ENCODE results near the gene HHIPL1. TPM values are rescaled to one million over a fixed set of nuclear protein-coding genes. Genes with fewer than 3 reads are reported as not detected.

HHIPL1 gene
- total RNA-seq, 1 experiment from 2014 or later: 0.03 TPM

- in situ Hi-C loops (cut with HindIII; ENCODE audit: low pct_unique_long_range_greater_than_20kb, low sequenced_read_pairs): loop anchor here (10.0 kb wide), 1 partner anchor 148 kb away; no protein-coding TSS in a partner anchor
- no peak for DNase-seq (ENCODE audit: low read depth, low spot score)
Observed at GRCh38 chr14:99727096-99727870, 82.4 kb downstream of the HHIPL1 start.

DNA sequence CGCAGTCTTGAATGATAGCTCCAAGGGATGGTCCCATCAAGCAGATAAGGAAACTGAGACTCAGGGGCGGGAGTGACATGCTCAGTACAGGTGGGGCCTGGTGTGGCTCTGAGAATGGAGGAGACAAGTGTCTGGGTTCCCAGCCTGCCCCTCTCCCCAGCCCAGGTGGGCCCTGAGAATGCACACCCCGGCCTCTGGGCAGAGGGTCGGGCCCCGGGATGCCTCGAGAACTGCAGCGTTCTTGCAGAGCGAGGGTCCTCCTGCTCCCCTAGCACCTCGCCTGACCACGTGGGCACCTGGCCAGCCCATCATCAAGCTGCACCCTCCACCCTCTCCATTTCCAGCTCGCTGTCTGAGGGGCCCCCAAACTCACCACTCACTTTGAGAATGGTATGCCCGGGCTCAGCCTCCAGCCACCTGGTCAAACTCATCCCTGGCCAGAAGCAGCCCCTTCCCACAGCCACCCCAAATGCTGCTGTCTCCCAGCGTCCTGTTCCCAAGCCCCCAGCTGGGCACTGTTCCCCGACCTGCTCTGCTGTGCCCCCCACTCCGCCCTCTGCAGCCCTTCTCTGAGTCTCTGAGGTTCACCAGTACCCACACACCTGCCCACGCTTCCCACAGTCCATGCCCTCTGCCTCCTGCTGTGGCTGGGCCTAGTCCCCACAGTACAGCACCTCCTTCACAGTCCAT lies 83.4 kb downstream of the HHIPL1 start:
- DNase-seq (ENCODE audit: low read depth, low spot score): no peak
- in situ Hi-C loops (cut with HindIII; ENCODE audit: low pct_unique_long_range_greater_than_20kb, low sequenced_read_pairs): loop anchor here (10.0 kb wide), 1 partner anchor 146 kb away; no protein-coding TSS in a partner anchor

DNA sequence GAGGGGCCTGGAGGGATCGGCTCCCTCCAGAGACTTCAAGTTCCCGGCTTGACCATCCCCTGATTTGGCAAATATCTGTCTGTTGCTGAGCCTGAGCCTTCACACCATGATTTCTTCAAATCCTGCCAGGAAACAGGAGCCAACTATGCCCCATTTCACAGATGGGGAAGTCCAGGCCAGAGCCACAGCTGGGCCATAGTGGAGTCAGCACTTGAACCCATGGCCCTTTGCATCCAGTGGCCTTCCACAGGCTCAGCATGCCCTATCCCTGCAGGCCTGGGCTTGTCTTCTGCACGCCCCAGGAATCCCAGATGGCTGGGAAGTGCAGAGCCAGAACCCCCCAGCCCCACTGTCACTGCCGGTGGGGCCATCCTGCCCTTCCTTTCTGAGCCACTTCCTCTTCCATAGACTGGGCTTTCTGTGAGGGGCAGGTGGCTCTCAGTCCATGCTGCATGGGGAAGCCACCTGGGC lies 84.1 kb downstream of the HHIPL1 start:
- in situ Hi-C loops (cut with HindIII; ENCODE audit: low pct_unique_long_range_greater_than_20kb, low sequenced_read_pairs): loop anchor here (10.0 kb wide), 1 partner anchor 146 kb away; no protein-coding TSS in a partner anchor
- no peak for DNase-seq (ENCODE audit: low read depth, low spot score)

Other genes with a start within 250 kb of the HHIPL1 start
- gene SETD3, start 164.3 kb upstream of the HHIPL1 start, total RNA-seq (2014; rRNA removed; shearing (Covaris generic)): 47.8 and 48.4 TPM in 2 replicates
- gene CCNK, start 163.7 kb upstream of the HHIPL1 start, total RNA-seq (2014; rRNA removed; shearing (Covaris generic)): 21.7 and 22.0 TPM in 2 replicates
- 10.8 and 11.2 TPM in 2 replicates for gene CCDC85C, start 40.9 kb upstream of the HHIPL1 start, total RNA-seq (2014; rRNA removed; shearing (Covaris generic))
- not detected in 2 replicates for gene CYP46A1, start 39.2 kb downstream of the HHIPL1 start, total RNA-seq (2014; rRNA removed; shearing (Covaris generic))
- 11.1 and 12.1 TPM in 2 replicates for gene EML1, start 148.3 kb downstream of the HHIPL1 start, total RNA-seq (2014; rRNA removed; shearing (Covaris generic))